GM19035 (cell line): ENCODE data around the gene USH2A.

Experiments used
- ATAC-seq: cut with Tn5 transposase; IDR thresholded peaks from one replicate; pipeline ENCODE4 v1.9.1; 2021; ENCODE audit not compliant: unreplicated experiment

USH2A gene

GRCh38 chr1:215797859-215798258 is 625.4 kb downstream of the USH2A start:
- no peak for ATAC-seq

GRCh38 chr1:215794156-215794555 is 629.1 kb downstream of the USH2A start:
- ATAC-seq: no peak

GRCh38 chr1:215793180-215793579 is 630.1 kb downstream of the USH2A start:
- no peak for ATAC-seq

GRCh38 chr1:215792446-215792845 is 630.8 kb downstream of the USH2A start:
- no peak for ATAC-seq

GRCh38 chr1:215789981-215790380 is 633.3 kb downstream of the USH2A start:
- no peak for ATAC-seq

- no peak for ATAC-seq
Observed at GRCh38 chr1:215786997-215787396, 636.3 kb downstream of the USH2A start.

GRCh38 chr1:215780641-215781040 is 642.6 kb downstream of the USH2A start:
- no peak for ATAC-seq

- no peak for ATAC-seq
Observed at GRCh38 chr1:215780139-215780538, 643.1 kb downstream of the USH2A start.

- no peak for ATAC-seq
Observed at GRCh38 chr1:215779729-215780128, 643.5 kb downstream of the USH2A start.

- ATAC-seq: no peak
Observed at GRCh38 chr1:215777370-215777925, 645.8 kb downstream of the USH2A start.

- no peak for ATAC-seq
Observed at GRCh38 chr1:215776336-215776735, 646.9 kb downstream of the USH2A start.

GRCh38 chr1:215772151-215772550 is 651.1 kb downstream of the USH2A start:
- no peak for ATAC-seq

GRCh38 chr1:215768303-215768702 is 654.9 kb downstream of the USH2A start:
- no peak for ATAC-seq

GRCh38 chr1:215767761-215768160 is 655.5 kb downstream of the USH2A start:
- ATAC-seq: no peak

- no peak for ATAC-seq
Observed at GRCh38 chr1:215766521-215766920, 656.7 kb downstream of the USH2A start.

- no peak for ATAC-seq
Observed at GRCh38 chr1:215765833-215766232, 657.4 kb downstream of the USH2A start.

GRCh38 chr1:215761446-215761845 is 661.8 kb downstream of the USH2A start:
- ATAC-seq: no peak

- no peak for ATAC-seq
Observed at GRCh38 chr1:215754112-215754511, 669.1 kb downstream of the USH2A start.

- ATAC-seq: no peak
Observed at GRCh38 chr1:215749414-215749813, 673.8 kb downstream of the USH2A start.

- ATAC-seq: no peak
Observed at GRCh38 chr1:215748431-215748830, 674.8 kb downstream of the USH2A start.

GRCh38 chr1:215744419-215744818 is 678.8 kb downstream of the USH2A start:
- no peak for ATAC-seq

GRCh38 chr1:215739025-215739424 is 684.2 kb downstream of the USH2A start:
- no peak for ATAC-seq

GRCh38 chr1:215731699-215732098 is 691.5 kb downstream of the USH2A start:
- no peak for ATAC-seq

- ATAC-seq: no peak
Observed at GRCh38 chr1:215730600-215730999, 692.6 kb downstream of the USH2A start.
